ENCODE measurements around the gene PRUNE2.

Gene PRUNE2

GRCh38 chr9:76657265-76657664, 248.6 kb downstream of the PRUNE2 start:
- Mint-ChIP-seq H3K4me3 (no peak overlapping the region), H3K27me3 (ENCODE audit: low read depth) (peaks cover 4% of the 10 kb centered on the region), H3K27ac (no peak overlapping the region), H3K9me3 (no peaks in the 10 kb centered on the region), H3K36me3 (ENCODE audit: low read depth) (no peaks in the 10 kb centered on the region), H3K4me1 (ENCODE audit: low read depth) (peaks cover 25% of the 10 kb centered on the region)

GRCh38 chr9:76655971-76656370, 249.9 kb downstream of the PRUNE2 start:
- Mint-ChIP-seq H3K4me3 (no peak overlapping the region), H3K4me1 (ENCODE audit: low read depth) (peaks cover 36% of the 10 kb centered on the region), H3K27ac (peak overlapping the region; percentile 16), H3K27me3 (ENCODE audit: low read depth) (peaks cover 4% of the 10 kb centered on the region), H3K9me3 (no peaks in the 10 kb centered on the region), H3K36me3 (ENCODE audit: low read depth) (no peaks in the 10 kb centered on the region)

GRCh38 chr9:76655121-76655541, 250.8 kb downstream of the PRUNE2 start:
- H3K27ac Mint-ChIP-seq, result peak overlapping the region; percentile 83
- H3K36me3 Mint-ChIP-seq (ENCODE audit: low read depth), result no peaks in the 10 kb centered on the region
- no peaks in the 10 kb centered on the region for H3K9me3 Mint-ChIP-seq
- peaks cover 43% of the 10 kb centered on the region for H3K4me1 Mint-ChIP-seq (ENCODE audit: low read depth)
- H3K4me3 Mint-ChIP-seq, result peak overlapping the region; percentile 4
- H3K27me3 Mint-ChIP-seq (ENCODE audit: low read depth), result peaks cover 4% of the 10 kb centered on the region

- H3K4me1 Mint-ChIP-seq (ENCODE audit: low read depth), result peaks cover 43% of the 10 kb centered on the region
- H3K4me3 Mint-ChIP-seq, result no peak overlapping the region
- no peak overlapping the region for H3K27ac Mint-ChIP-seq
- no peaks in the 10 kb centered on the region for H3K9me3 Mint-ChIP-seq
- H3K36me3 Mint-ChIP-seq (ENCODE audit: low read depth), result no peaks in the 10 kb centered on the region
- H3K27me3 Mint-ChIP-seq (ENCODE audit: low read depth), result peaks cover 4% of the 10 kb centered on the region
Observed at GRCh38 chr9:76654575-76654974, 251.3 kb downstream of the PRUNE2 start.

GRCh38 chr9:76654051-76654461, 251.9 kb downstream of the PRUNE2 start:
- peaks cover 4% of the 10 kb centered on the region for H3K27me3 Mint-ChIP-seq (ENCODE audit: low read depth)
- H3K4me1 Mint-ChIP-seq (ENCODE audit: low read depth), result peaks cover 42% of the 10 kb centered on the region
- H3K36me3 Mint-ChIP-seq (ENCODE audit: low read depth), result no peaks in the 10 kb centered on the region
- H3K27ac Mint-ChIP-seq, result no peak overlapping the region
- H3K4me3 Mint-ChIP-seq, result no peak overlapping the region
- H3K9me3 Mint-ChIP-seq, result no peaks in the 10 kb centered on the region

GRCh38 chr9:76652894-76653293, 253.0 kb downstream of the PRUNE2 start:
- peaks cover 33% of the 10 kb centered on the region for H3K4me1 Mint-ChIP-seq (ENCODE audit: low read depth)
- no peaks in the 10 kb centered on the region for H3K36me3 Mint-ChIP-seq (ENCODE audit: low read depth)
- H3K9me3 Mint-ChIP-seq, result no peaks in the 10 kb centered on the region
- no peaks in the 10 kb centered on the region for H3K27me3 Mint-ChIP-seq (ENCODE audit: low read depth)
- no peak overlapping the region for H3K4me3 Mint-ChIP-seq
- peak overlapping the region; percentile 9 for H3K27ac Mint-ChIP-seq

- Mint-ChIP-seq H3K4me1 (ENCODE audit: low read depth) (peaks cover 33% of the 10 kb centered on the region), H3K36me3 (ENCODE audit: low read depth) (no peaks in the 10 kb centered on the region), H3K9me3 (no peaks in the 10 kb centered on the region), H3K4me3 (peak overlapping the region; percentile 39), H3K27ac (peak overlapping the region; percentile 56), H3K27me3 (ENCODE audit: low read depth) (no peaks in the 10 kb centered on the region)
Observed at GRCh38 chr9:76651119-76651705, 254.7 kb downstream of the PRUNE2 start.

- Mint-ChIP-seq H3K36me3 (ENCODE audit: low read depth) (no peaks in the 10 kb centered on the region), H3K27me3 (ENCODE audit: low read depth) (no peaks in the 10 kb centered on the region), H3K9me3 (no peaks in the 10 kb centered on the region), H3K4me3 (peak overlapping the region; percentile 49), H3K27ac (peak overlapping the region; percentile 64), H3K4me1 (ENCODE audit: low read depth) (peaks cover 33% of the 10 kb centered on the region)
Observed at GRCh38 chr9:76650692-76651091, 255.2 kb downstream of the PRUNE2 start.

GRCh38 chr9:76649894-76650293, 256.0 kb downstream of the PRUNE2 start:
- Mint-ChIP-seq H3K27me3 (ENCODE audit: low read depth) (no peaks in the 10 kb centered on the region), H3K36me3 (ENCODE audit: low read depth) (no peaks in the 10 kb centered on the region), H3K9me3 (no peaks in the 10 kb centered on the region), H3K4me1 (ENCODE audit: low read depth) (peaks cover 27% of the 10 kb centered on the region), H3K27ac (no peak overlapping the region), H3K4me3 (no peak overlapping the region)

GRCh38 chr9:76646249-76646648, 259.7 kb downstream of the PRUNE2 start:
- H3K4me1 Mint-ChIP-seq (ENCODE audit: low read depth), result peaks cover 9% of the 10 kb centered on the region
- H3K4me3 Mint-ChIP-seq, result no peak overlapping the region
- no peaks in the 10 kb centered on the region for H3K36me3 Mint-ChIP-seq (ENCODE audit: low read depth)
- H3K27me3 Mint-ChIP-seq (ENCODE audit: low read depth), result no peaks in the 10 kb centered on the region
- no peak overlapping the region for H3K27ac Mint-ChIP-seq
- no peaks in the 10 kb centered on the region for H3K9me3 Mint-ChIP-seq

- Mint-ChIP-seq H3K9me3 (no peaks in the 10 kb centered on the region), H3K36me3 (ENCODE audit: low read depth) (no peaks in the 10 kb centered on the region), H3K27ac (no peak overlapping the region), H3K27me3 (ENCODE audit: low read depth) (peaks cover 7% of the 10 kb centered on the region), H3K4me3 (no peak overlapping the region), H3K4me1 (ENCODE audit: low read depth) (no peaks in the 10 kb centered on the region)
Observed at GRCh38 chr9:76644647-76645250, 261.2 kb downstream of the PRUNE2 start.

GRCh38 chr9:76644171-76644570, 261.7 kb downstream of the PRUNE2 start:
- H3K27me3 Mint-ChIP-seq (ENCODE audit: low read depth), result peaks cover 7% of the 10 kb centered on the region
- no peaks in the 10 kb centered on the region for H3K9me3 Mint-ChIP-seq
- no peaks in the 10 kb centered on the region for H3K4me1 Mint-ChIP-seq (ENCODE audit: low read depth)
- no peak overlapping the region for H3K4me3 Mint-ChIP-seq
- H3K36me3 Mint-ChIP-seq (ENCODE audit: low read depth), result no peaks in the 10 kb centered on the region
- no peak overlapping the region for H3K27ac Mint-ChIP-seq

- H3K27ac Mint-ChIP-seq, result no peak overlapping the region
- no peaks in the 10 kb centered on the region for H3K36me3 Mint-ChIP-seq (ENCODE audit: low read depth)
- H3K4me3 Mint-ChIP-seq, result no peak overlapping the region
- no peaks in the 10 kb centered on the region for H3K4me1 Mint-ChIP-seq (ENCODE audit: low read depth)
- H3K27me3 Mint-ChIP-seq (ENCODE audit: low read depth), result peaks cover 7% of the 10 kb centered on the region
- H3K9me3 Mint-ChIP-seq, result no peaks in the 10 kb centered on the region
Observed at GRCh38 chr9:76643399-76644117, 262.4 kb downstream of the PRUNE2 start.

GRCh38 chr9:76642701-76643209, 263.2 kb downstream of the PRUNE2 start:
- Mint-ChIP-seq H3K27ac (no peak overlapping the region), H3K36me3 (ENCODE audit: low read depth) (no peaks in the 10 kb centered on the region), H3K9me3 (no peaks in the 10 kb centered on the region), H3K27me3 (ENCODE audit: low read depth) (peaks cover 7% of the 10 kb centered on the region), H3K4me1 (ENCODE audit: low read depth) (no peaks in the 10 kb centered on the region), H3K4me3 (no peak overlapping the region)

GRCh38 chr9:76642074-76642473, 263.8 kb downstream of the PRUNE2 start:
- Mint-ChIP-seq H3K27me3 (ENCODE audit: low read depth) (peaks cover 7% of the 10 kb centered on the region), H3K9me3 (no peaks in the 10 kb centered on the region), H3K4me3 (no peak overlapping the region), H3K4me1 (ENCODE audit: low read depth) (peaks cover 5% of the 10 kb centered on the region), H3K27ac (no peak overlapping the region), H3K36me3 (ENCODE audit: low read depth) (no peaks in the 10 kb centered on the region)

Measured in T-helper 1 cell treated with Interleukin-12 subunit alpha and Interleukin-12 subunit beta and Interleukin-4 antibody, amounts not matched to agents 30 μg/mL and 1 μg/mL, for 36 hours (primary cell).